SK-N-SH treated with all-trans-retinoic acid at 6 μM for 48 hours (cell line): ENCODE measurements around the gene CXCR6.

ENCODE experiments used
- ISL1 ChIP-seq: fragments of 250-450 bp; sonication (Bioruptor Pico); IDR thresholded peaks from 2 replicates; pipeline ENCODE4 v2.1.2; 2022; ENCODE audit warnings: mild to moderate bottlenecking, moderate library complexity
- ZC3H10 ChIP-seq: fragments of 250-450 bp; sonication (Bioruptor Pico); IDR thresholded peaks from 2 replicates; pipeline ENCODE4 v1.5.1; 2021; ENCODE audit warnings: mild to moderate bottlenecking, moderate library complexity
- ZFP3 ChIP-seq: fragments of 250-450 bp; sonication (Bioruptor Pico); IDR thresholded peaks from 2 replicates; pipeline ENCODE4 v1.5.0; 2020; ENCODE audit warnings: mild to moderate bottlenecking, moderate library complexity
- ZFP30 ChIP-seq: fragments of 450-650 bp; formaldehyde crosslinking; IDR thresholded peaks from 2 replicates; pipeline ENCODE4 v1.5.0; 2022; ENCODE audit warnings: mild to moderate bottlenecking, moderate library complexity
- TF ChIP-seq, protein P1 (sequence below): fragments of 250-450 bp; sonication (Bioruptor Pico); IDR thresholded peaks from 2 replicates; pipeline ENCODE4 v1.5.1; 2020; ENCODE audit warnings: low read depth, mild to moderate bottlenecking, moderate library complexity
- TF ChIP-seq, protein P2 (sequence below): fragments of 250-450 bp; sonication (Bioruptor Pico); IDR thresholded peaks from 2 replicates; pipeline ENCODE4 v1.8.0; 2020; ENCODE audit warnings: mild to moderate bottlenecking, moderate library complexity, borderline replicate concordance

- TF ChIP-seq, protein P1, sequence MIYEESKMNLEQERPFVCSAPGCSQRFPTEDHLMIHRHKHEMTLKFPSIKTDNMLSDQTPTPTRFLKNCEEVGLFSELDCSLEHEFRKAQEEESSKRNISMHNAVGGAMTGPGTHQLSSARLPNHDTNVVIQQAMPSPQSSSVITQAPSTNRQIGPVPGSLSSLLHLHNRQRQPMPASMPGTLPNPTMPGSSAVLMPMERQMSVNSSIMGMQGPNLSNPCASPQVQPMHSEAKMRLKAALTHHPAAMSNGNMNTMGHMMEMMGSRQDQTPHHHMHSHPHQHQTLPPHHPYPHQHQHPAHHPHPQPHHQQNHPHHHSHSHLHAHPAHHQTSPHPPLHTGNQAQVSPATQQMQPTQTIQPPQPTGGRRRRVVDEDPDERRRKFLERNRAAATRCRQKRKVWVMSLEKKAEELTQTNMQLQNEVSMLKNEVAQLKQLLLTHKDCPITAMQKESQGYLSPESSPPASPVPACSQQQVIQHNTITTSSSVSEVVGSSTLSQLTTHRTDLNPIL (CRISPR knock-in tag) = no peak
- no peak for TF ChIP-seq ZFP30 (CRISPR knock-in tag)
- TF ChIP-seq ZC3H10 = no peak
- TF ChIP-seq ZFP3 = no peak
- TF ChIP-seq, protein P2, sequence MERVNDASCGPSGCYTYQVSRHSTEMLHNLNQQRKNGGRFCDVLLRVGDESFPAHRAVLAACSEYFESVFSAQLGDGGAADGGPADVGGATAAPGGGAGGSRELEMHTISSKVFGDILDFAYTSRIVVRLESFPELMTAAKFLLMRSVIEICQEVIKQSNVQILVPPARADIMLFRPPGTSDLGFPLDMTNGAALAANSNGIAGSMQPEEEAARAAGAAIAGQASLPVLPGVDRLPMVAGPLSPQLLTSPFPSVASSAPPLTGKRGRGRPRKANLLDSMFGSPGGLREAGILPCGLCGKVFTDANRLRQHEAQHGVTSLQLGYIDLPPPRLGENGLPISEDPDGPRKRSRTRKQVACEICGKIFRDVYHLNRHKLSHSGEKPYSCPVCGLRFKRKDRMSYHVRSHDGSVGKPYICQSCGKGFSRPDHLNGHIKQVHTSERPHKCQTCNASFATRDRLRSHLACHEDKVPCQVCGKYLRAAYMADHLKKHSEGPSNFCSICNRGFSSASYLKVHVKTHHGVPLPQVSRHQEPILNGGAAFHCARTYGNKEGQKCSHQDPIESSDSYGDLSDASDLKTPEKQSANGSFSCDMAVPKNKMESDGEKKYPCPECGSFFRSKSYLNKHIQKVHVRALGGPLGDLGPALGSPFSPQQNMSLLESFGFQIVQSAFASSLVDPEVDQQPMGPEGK (CRISPR knock-in tag) = no peak
- TF ChIP-seq ISL1 (CRISPR knock-in tag) = no peak
Measured at GRCh38 chr3:45986303-45986982, 43.2 kb downstream of the CXCR6 start.
